Brain microvascular endothelial cell (primary cell): ENCODE data around the gene LYRM2.

Experiments
- DNase-seq: peaks from one replicate; pipeline ENCODE4 v3.0.0-alpha.2; 2020
- H3K27ac ChIP-seq: fragments of 250-450 bp; sonication (Bioruptor Pico); 2 replicates; pipeline ENCODE4 v1.5.1; 2020; ENCODE audit warnings: mild to moderate bottlenecking, moderate library complexity
- H3K27me3 ChIP-seq: fragments of 250-450 bp; sonication (Bioruptor Pico); replicated peaks from 2 replicates; pipeline ENCODE4 v1.5.1; 2020; ENCODE audit warnings: mild to moderate bottlenecking
- H3K36me3 ChIP-seq: fragments of 250-450 bp; sonication (Bioruptor Pico); replicated peaks from 2 replicates; pipeline ENCODE4 v1.5.1; 2020; ENCODE audit warnings: mild to moderate bottlenecking
- H3K4me3 ChIP-seq: 2 replicates; pipeline ENCODE4 v1.5.1; 2011; ENCODE audit warnings: low read depth, mild to moderate bottlenecking, control low read depth, low read length, moderate library complexity
- CTCF ChIP-seq: IDR thresholded peaks from 2 replicates; pipeline ENCODE4 v1.5.1; 2011; ENCODE audit warnings: low read depth, mild to moderate bottlenecking, moderate library complexity, low read length, control low read depth, inconsistent platforms; ENCODE audit errors: missing control alignments
- in situ Hi-C: cut with HindIII; loops from 2 replicates; pipeline ENCODE4 v1.10.0; 2017; ENCODE audit warnings: low sequenced_read_pairs, low pct_ligation_motif_present

The LYRM2 gene

GRCh38 chr6:89542866-89543265, 95.7 kb downstream of the LYRM2 start:
- H3K27ac ChIP-seq: no peak overlapping the region
- H3K27me3 ChIP-seq: no peaks in the 10 kb centered on the region
- H3K36me3 ChIP-seq: no peaks in the 10 kb centered on the region
- no peak for DNase-seq
- in situ Hi-C loops: no loop called here
- no peak for TF ChIP-seq CTCF
- H3K4me3 ChIP-seq: no peak overlapping the region

- H3K27me3 ChIP-seq: no peaks in the 10 kb centered on the region
- TF ChIP-seq CTCF: no peak
- in situ Hi-C loops: no loop called here
- no peak for DNase-seq
- no peak overlapping the region for H3K27ac ChIP-seq
- H3K4me3 ChIP-seq: no peak overlapping the region
- H3K36me3 ChIP-seq: no peaks in the 10 kb centered on the region
Observed at GRCh38 chr6:89542081-89542857, 96.3 kb downstream of the LYRM2 start.

GRCh38 chr6:89539779-89540178, 98.8 kb downstream of the LYRM2 start:
- no peak for TF ChIP-seq CTCF
- H3K36me3 ChIP-seq: no peaks in the 10 kb centered on the region
- in situ Hi-C loops: no loop called here
- H3K27ac ChIP-seq: no peak overlapping the region
- H3K4me3 ChIP-seq: no peak overlapping the region
- no peak for DNase-seq
- no peaks in the 10 kb centered on the region for H3K27me3 ChIP-seq

GRCh38 chr6:89536231-89536630, 102.3 kb downstream of the LYRM2 start:
- no peak for TF ChIP-seq CTCF
- H3K27ac ChIP-seq: no peak overlapping the region
- H3K4me3 ChIP-seq: no peak overlapping the region
- H3K36me3 ChIP-seq: no peaks in the 10 kb centered on the region
- no peaks in the 10 kb centered on the region for H3K27me3 ChIP-seq
- DNase-seq: no peak
- in situ Hi-C loops: no loop called here

- Histone ChIP-seq H3K36me3 (no peaks in the 10 kb centered on the region), H3K4me3 (no peak overlapping the region), H3K27me3 (no peaks in the 10 kb centered on the region), H3K27ac (no peak overlapping the region)
- DNase-seq: no peak
- in situ Hi-C loops: no loop called here
- no peak for TF ChIP-seq CTCF
Observed at GRCh38 chr6:89530982-89531381, 107.6 kb downstream of the LYRM2 start.

- no peaks in the 10 kb centered on the region for H3K27me3 ChIP-seq
- H3K4me3 ChIP-seq: no peak overlapping the region
- TF ChIP-seq CTCF: no peak
- H3K36me3 ChIP-seq: no peaks in the 10 kb centered on the region
- no peak for DNase-seq
- in situ Hi-C loops: no loop called here
- H3K27ac ChIP-seq: no peak overlapping the region
Observed at GRCh38 chr6:89528866-89529265, 109.7 kb downstream of the LYRM2 start.
